Upper lobe of right lung (tissue), 1 donor: Measurements from ENCODE around the gene MAP4K2. TPM values are rescaled to one million over a fixed set of nuclear protein-coding genes. Genes with fewer than 3 reads are reported as not detected.

Experiments
- ATAC-seq: fragments of 200-7000 bp; cut with Tn5 transposase; one replicate; pipeline ENCODE4 v1.9.1; 2020; ENCODE audit warnings: mild to moderate bottlenecking, moderate library complexity
- DNase-seq: peaks from one replicate; pipeline ENCODE4 v3.0.0-alpha.2; 2020
- H3K27ac ChIP-seq: fragments of 200-600 bp; one replicate; pipeline ENCODE4 v1.8.0; 2022
- H3K27me3 ChIP-seq: fragments of 200-600 bp; one replicate; pipeline ENCODE4 v1.8.0; 2022; ENCODE audit warnings: mild to moderate bottlenecking
- H3K36me3 ChIP-seq: fragments of 200-600 bp; one replicate; pipeline ENCODE4 v1.8.0; 2022
- H3K4me1 ChIP-seq: fragments of 200-600 bp; one replicate; pipeline ENCODE4 v1.8.0; 2022
- H3K4me3 ChIP-seq: fragments of 200-600 bp; one replicate; pipeline ENCODE4 v1.8.0; 2022; ENCODE audit warnings: mild to moderate bottlenecking
- H3K9me3 ChIP-seq: fragments of 200-600 bp; one replicate; pipeline ENCODE4 v1.8.0; 2022
- intact Hi-C: fragments of 100-400 bp; cut with DNase I; formaldehyde crosslinking; loops from one replicate; pipeline ENCODE4 v1.11.0; 2022
- total RNA-seq: library from RNA; stranded (reverse); fragmentation: NEBNext Ultra II Directional; extraction: Animal tissue kit (Norgen Biotek cat#: 25700); gene quantifications from one replicate; pipeline ENCODE4 v1.2.1, GENCODE V29; 2021
- TF ChIP-seq, protein P1 (sequence below): fragments of 200-600 bp; IDR thresholded peaks from one replicate; pipeline ENCODE4 v1.8.0; 2022; ENCODE audit warnings: antibody characterized with exemption
- donor health status: DM: no; HTN: yes; CAD: no; lungs with severe emphysema.

The MAP4K2 gene
- total RNA-seq, 1 donor from 2014 or later: 28.9 TPM

DNA sequence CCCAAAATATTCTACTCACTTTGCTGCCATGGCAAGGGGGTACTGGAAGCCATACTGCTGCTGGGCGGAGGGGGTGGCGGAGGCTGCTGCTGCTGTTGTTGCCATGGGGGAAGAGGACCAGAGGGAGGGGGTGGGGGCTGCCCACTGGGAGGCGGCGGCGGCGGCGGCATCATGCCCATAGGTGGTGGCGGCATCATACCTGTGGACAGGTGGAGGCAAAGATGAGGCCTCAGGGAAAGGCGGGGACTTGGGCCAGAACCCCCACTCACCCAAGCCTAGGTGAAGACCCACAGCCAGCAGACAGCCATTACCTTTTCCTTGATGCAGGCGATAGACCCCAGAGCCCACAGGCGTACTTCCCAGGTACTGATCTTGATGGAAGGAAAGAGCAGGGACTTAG is 36.1 kb downstream of the MAP4K2 start:
- DNase-seq (peak; percentile 56), ATAC-seq (no peak)
- peaks cover 10% of the 10 kb centered on the region for H3K4me1 ChIP-seq
- TF ChIP-seq, protein P1, sequence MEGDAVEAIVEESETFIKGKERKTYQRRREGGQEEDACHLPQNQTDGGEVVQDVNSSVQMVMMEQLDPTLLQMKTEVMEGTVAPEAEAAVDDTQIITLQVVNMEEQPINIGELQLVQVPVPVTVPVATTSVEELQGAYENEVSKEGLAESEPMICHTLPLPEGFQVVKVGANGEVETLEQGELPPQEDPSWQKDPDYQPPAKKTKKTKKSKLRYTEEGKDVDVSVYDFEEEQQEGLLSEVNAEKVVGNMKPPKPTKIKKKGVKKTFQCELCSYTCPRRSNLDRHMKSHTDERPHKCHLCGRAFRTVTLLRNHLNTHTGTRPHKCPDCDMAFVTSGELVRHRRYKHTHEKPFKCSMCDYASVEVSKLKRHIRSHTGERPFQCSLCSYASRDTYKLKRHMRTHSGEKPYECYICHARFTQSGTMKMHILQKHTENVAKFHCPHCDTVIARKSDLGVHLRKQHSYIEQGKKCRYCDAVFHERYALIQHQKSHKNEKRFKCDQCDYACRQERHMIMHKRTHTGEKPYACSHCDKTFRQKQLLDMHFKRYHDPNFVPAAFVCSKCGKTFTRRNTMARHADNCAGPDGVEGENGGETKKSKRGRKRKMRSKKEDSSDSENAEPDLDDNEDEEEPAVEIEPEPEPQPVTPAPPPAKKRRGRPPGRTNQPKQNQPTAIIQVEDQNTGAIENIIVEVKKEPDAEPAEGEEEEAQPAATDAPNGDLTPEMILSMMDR: no peak
- intact Hi-C loops: no loop called here
- no peak overlapping the region for H3K4me3 ChIP-seq
- no peaks in the 10 kb centered on the region for H3K9me3 ChIP-seq
- H3K27ac ChIP-seq: no peak overlapping the region
- H3K27me3 ChIP-seq: no peaks in the 10 kb centered on the region
- peaks cover 96% of the 10 kb centered on the region for H3K36me3 ChIP-seq

DNA sequence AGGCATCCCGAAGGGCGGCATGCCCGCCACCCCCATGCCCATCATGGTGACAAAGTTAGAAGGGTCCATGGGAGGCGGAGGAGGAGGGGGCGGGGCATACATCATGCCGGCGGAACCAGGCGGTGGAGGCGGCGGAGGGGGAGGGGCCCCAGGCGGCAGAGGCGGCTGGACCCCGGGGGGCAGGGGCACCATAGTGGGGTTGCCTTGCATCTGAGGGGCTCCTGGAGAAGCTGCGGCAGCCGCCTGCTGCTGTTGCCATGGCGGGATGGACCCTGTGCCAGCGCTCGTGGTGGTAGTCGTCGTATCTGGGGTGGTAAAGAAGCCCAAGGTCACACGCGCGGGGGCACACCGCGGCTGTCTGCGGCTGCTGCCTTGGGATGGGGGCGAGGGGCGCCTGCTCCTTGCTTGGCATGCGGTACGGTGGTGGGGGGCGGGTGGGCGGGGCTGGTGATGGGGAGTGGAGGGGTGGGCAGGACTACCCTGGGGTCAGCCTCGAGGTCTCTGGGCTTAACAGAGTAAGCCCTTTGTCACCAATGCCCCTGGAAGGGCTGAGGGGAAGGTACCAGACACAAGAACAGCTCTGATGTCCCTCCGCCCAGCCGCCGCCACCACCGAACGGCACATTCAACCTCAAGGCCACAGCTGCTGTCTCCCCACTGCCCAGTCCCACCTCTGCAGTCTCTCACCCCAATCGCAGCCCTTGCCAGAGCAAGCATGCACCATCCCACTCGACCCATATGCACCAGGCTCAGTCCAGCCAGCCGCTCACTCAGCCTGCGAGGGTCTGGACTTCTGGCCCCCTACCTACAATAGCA is 37.0 kb downstream of the MAP4K2 start:
- no peak overlapping the region for H3K27ac ChIP-seq
- peak; percentile 64 for DNase-seq
- intact Hi-C loops: no loop called here
- TF ChIP-seq, protein P1: no peak
- H3K36me3 ChIP-seq: peaks cover 88% of the 10 kb centered on the region
- no peak overlapping the region for H3K4me3 ChIP-seq
- peaks cover 6% of the 10 kb centered on the region for H3K4me1 ChIP-seq
- ATAC-seq: no peak
- no peaks in the 10 kb centered on the region for H3K9me3 ChIP-seq
- no peaks in the 10 kb centered on the region for H3K27me3 ChIP-seq

DNA sequence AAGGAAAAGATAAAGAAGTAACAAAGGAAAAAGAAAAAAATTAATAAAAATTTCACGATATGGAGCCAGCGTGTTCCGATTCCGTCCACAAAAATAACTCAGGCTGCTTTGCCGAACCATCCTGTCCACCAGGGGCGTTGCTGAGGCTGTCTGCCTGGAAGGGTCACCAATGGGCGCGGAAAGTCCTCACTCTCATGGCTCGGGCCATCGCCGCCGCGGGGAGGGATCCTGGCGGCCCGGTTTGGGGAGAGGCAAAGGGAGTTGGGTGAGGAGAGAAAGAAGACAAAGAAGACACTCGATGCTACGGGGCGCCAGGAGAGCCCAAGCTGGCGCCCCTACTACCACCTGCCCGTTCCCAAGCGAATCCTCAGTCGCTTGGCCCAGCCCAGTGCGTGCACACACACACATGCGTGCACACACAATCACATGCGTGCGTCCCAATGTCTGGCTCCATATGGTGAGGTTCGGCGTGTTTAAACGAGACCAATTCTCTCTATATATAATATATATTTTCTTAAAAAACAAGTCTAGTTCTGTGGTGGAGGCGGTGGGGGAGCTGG is 37.6 kb downstream of the MAP4K2 start:
- peak; percentile 60 for DNase-seq
- Histone ChIP-seq H3K4me1 (peaks cover 12% of the 10 kb centered on the region), H3K9me3 (no peaks in the 10 kb centered on the region), H3K27me3 (no peaks in the 10 kb centered on the region), H3K27ac (no peak overlapping the region), H3K36me3 (peaks cover 81% of the 10 kb centered on the region), H3K4me3 (no peak overlapping the region)
- no peak for ATAC-seq
- TF ChIP-seq, protein P1: no peak
- intact Hi-C loops: no loop called here

DNA sequence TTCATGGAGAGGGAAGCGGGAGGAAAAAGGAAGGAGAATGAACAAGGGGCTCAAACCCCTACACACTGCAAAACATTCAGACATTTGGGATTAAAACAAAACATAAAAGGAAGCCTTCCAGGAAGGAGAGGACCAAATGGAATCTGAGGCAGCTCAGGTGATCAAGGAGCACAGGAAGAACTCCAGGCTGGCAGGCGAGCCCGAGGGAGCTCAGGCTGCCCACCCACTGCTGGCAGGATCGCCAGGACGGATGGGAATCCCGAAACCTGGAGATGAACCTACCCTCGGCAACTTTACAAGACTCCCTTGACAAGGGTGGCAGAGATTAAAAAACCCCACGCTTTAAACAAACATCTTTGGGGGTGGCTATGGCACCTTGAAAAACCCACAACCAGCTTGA is 38.3 kb downstream of the MAP4K2 start:
- DNase-seq (peak; percentile 25), ATAC-seq (no peak)
- H3K36me3 ChIP-seq: peaks cover 75% of the 10 kb centered on the region
- intact Hi-C loops: no loop called here
- TF ChIP-seq, protein P1: no peak
- H3K27me3 ChIP-seq: no peaks in the 10 kb centered on the region
- H3K27ac ChIP-seq: no peak overlapping the region
- no peak overlapping the region for H3K4me3 ChIP-seq
- peaks cover 19% of the 10 kb centered on the region for H3K4me1 ChIP-seq
- H3K9me3 ChIP-seq: no peaks in the 10 kb centered on the region

DNA sequence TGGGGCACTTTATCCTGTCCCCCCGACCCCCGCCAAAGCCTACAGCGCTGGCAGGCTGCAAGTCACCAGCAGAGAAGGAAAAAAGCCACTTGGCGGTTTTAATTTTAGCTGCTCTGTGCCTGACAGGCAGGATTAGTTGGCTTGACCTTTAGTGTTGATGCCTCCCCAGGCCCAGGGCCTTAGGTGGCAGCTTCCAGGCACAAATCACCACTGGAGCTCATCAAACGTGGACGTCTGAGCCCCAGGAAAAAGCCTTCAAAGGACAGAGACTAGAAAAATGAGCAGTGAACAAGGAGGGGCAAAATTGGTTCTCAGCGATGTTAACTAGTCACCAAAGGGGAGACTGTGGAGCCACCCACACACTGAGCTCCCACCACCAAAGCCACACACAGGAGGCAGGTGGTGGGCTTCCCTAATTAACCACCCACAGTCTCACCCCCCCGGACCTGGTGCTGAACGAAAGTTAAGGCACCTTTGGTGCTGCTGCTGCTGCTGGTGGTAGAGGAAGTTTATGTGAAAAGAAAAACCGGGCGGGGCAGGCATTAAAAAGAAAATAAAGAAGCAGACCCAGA is 38.9 kb downstream of the MAP4K2 start:
- Histone ChIP-seq H3K27me3 (no peaks in the 10 kb centered on the region), H3K4me3 (no peak overlapping the region), H3K4me1 (peaks cover 19% of the 10 kb centered on the region), H3K27ac (no peak overlapping the region), H3K9me3 (no peaks in the 10 kb centered on the region), H3K36me3 (peaks cover 69% of the 10 kb centered on the region)
- intact Hi-C loops: no loop called here
- TF ChIP-seq, protein P1: no peak
- DNase-seq: peak; percentile 52
- no peak for ATAC-seq
